IPS-20b (cell line): ENCODE results near the gene GPRIN1.

Experiments
- H3K27ac ChIP-seq: one replicate; pipeline ENCODE4 v1.5.1; 2013; ENCODE audit warnings: low read length
- H3K27me3 ChIP-seq: 2 replicates; pipeline ENCODE4 v1.6.1; 2013; ENCODE audit warnings: mild to moderate bottlenecking, low read length, inconsistent platforms; ENCODE audit not compliant: insufficient read depth
- H3K36me3 ChIP-seq: 2 replicates; pipeline ENCODE4 v1.6.1; 2013; ENCODE audit warnings: low read depth, mild to moderate bottlenecking, inconsistent platforms, low read length, moderate library complexity; ENCODE audit not compliant: insufficient read depth
- H3K4me1 ChIP-seq: 2 replicates; pipeline ENCODE4 v1.6.1; 2013; ENCODE audit warnings: mild to moderate bottlenecking, control low read depth, inconsistent platforms, low read length, moderate library complexity; ENCODE audit not compliant: insufficient read depth
- H3K4me3 ChIP-seq: 2 replicates; pipeline ENCODE4 v1.5.1; 2013; ENCODE audit warnings: mild to moderate bottlenecking, low read length, inconsistent platforms
- H3K9ac ChIP-seq: 2 replicates; pipeline ENCODE4 v1.6.1; 2013; ENCODE audit warnings: low read depth, mild to moderate bottlenecking, inconsistent platforms, low read length, moderate library complexity
- H3K9me3 ChIP-seq: 2 replicates; pipeline ENCODE4 v1.6.1; 2013; ENCODE audit warnings: mild to moderate bottlenecking, low read depth, low read length, inconsistent platforms; ENCODE audit not compliant: insufficient read depth

The GPRIN1 gene

DNA sequence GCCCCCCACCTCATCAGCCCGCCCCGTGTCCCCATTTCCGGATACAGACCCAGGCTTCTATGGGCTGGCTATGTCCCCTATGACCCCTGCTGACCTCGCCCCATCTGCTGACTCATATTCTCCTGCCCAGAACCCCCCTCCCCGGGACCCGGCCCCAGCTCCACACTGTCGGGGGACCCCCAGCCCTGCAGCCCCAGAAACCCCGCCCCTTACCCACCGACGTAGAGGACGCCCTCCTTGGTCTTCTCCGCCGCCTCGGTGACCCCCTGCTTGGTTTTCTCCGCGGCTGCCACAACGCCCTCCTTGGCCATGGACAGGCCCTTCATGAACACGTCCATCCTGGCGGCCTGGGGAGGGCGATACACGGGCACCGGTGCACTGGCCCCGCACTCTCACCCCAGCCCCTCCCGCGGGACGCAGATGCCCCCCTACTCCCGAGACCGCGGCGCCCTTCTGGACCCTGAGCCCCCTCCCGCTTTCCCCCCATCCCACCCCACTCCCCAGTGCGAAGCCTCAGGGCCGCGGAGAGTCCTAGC, 19.4 kb upstream of the GPRIN1 start:
- Histone ChIP-seq H3K4me3 (peak overlapping the region; percentile 79; the same call in 1 of the 2 replicates), H3K9ac (no peak overlapping the region), H3K4me1 (peaks cover 13% of the 10 kb centered on the region), H3K27me3 (peaks cover 92% of the 10 kb centered on the region), H3K27ac (no peak overlapping the region), H3K36me3 (no peaks in the 10 kb centered on the region), H3K9me3 (no peaks in the 10 kb centered on the region)

DNA sequence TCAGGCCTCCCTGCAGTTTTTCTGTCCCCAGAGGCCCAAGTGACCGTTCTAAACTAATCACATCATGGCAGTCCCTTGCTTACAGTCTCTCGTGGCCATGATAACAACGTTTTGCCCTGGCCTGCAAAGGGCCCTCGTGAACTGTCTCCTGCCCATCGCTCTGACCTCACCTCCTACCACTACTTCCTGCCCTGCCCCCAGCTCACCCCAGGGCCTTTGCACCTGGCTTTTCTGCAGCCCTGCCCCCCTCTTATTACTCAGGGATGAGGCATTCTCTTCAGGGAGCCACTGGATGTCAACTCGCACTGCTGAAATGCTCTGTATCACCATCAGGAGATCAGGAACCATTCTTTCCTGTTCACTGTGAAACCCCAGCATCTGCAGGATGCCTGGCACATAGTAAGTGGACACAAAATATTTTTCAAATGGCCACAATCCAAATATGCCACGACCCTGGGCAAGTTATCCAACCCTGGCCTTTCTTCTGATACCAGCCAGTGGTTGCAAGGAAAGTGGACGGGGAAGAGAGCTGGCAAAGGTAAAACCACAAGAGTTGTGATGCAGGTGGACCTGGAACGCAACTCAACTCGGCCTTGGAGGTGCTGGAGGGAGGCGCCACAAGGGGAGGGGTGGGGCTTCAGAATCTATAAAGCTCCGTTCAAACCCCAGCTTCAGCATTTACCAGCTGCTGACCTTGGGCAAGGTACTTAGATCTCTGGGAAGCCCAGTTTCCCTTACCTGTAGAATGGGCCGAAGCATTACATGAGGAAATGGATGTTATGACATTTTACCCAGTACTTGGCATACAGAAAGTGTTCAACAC, 18.7 kb upstream of the GPRIN1 start:
- peaks cover 92% of the 10 kb centered on the region for H3K27me3 ChIP-seq
- H3K27ac ChIP-seq: no peak overlapping the region
- no peak overlapping the region for H3K9ac ChIP-seq
- H3K4me1 ChIP-seq: peaks cover 11% of the 10 kb centered on the region
- no peaks in the 10 kb centered on the region for H3K36me3 ChIP-seq
- H3K4me3 ChIP-seq: peak overlapping the region; percentile 79; the same call in 1 of the 2 replicates
- H3K9me3 ChIP-seq: no peaks in the 10 kb centered on the region

DNA sequence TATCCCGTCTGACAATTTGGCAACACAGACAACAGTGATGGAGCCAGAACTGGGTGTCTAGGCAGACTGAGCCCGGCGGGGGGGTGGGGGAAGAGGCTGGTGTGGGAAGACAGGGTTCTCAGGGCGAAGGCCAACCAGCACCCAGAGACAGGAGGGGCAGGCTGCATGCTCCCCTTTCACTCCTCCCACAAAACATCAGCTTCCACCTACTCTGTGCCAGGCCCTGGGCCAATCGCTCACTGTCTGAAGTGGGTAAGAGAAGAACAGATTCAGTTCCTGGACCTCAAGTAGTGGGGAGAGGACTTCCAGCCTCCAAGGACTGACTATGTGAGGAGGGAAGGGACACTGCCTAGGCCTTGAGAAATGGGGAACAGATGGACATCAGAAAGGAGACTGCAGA, 17.6 kb upstream of the GPRIN1 start:
- no peak overlapping the region for H3K4me3 ChIP-seq
- peaks cover 10% of the 10 kb centered on the region for H3K4me1 ChIP-seq
- no peaks in the 10 kb centered on the region for H3K9me3 ChIP-seq
- peaks cover 91% of the 10 kb centered on the region for H3K27me3 ChIP-seq
- H3K9ac ChIP-seq: no peak overlapping the region
- H3K36me3 ChIP-seq: no peaks in the 10 kb centered on the region
- no peak overlapping the region for H3K27ac ChIP-seq

DNA sequence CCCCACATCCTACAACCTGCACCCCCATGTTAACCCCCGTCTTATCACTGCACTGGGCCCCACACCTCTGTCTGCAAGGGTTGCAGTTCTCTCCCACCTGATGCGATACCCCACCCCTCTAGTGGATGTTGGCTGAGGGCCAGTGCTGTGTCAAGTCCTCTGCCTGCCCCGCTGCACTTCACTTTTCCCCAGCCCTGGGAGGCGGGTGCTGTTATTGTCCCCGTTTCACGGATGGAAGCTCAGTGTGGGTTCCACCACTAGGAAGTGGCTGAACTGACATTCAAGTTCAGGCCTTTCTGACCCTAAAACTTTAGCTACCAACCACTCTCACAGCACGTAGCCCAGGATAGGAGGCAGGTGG, 16.9 kb upstream of the GPRIN1 start:
- Histone ChIP-seq H3K27me3 (peaks cover 86% of the 10 kb centered on the region), H3K9me3 (no peaks in the 10 kb centered on the region), H3K4me3 (no peak overlapping the region), H3K36me3 (no peaks in the 10 kb centered on the region), H3K9ac (no peak overlapping the region), H3K27ac (no peak overlapping the region), H3K4me1 (peaks cover 10% of the 10 kb centered on the region)

DNA sequence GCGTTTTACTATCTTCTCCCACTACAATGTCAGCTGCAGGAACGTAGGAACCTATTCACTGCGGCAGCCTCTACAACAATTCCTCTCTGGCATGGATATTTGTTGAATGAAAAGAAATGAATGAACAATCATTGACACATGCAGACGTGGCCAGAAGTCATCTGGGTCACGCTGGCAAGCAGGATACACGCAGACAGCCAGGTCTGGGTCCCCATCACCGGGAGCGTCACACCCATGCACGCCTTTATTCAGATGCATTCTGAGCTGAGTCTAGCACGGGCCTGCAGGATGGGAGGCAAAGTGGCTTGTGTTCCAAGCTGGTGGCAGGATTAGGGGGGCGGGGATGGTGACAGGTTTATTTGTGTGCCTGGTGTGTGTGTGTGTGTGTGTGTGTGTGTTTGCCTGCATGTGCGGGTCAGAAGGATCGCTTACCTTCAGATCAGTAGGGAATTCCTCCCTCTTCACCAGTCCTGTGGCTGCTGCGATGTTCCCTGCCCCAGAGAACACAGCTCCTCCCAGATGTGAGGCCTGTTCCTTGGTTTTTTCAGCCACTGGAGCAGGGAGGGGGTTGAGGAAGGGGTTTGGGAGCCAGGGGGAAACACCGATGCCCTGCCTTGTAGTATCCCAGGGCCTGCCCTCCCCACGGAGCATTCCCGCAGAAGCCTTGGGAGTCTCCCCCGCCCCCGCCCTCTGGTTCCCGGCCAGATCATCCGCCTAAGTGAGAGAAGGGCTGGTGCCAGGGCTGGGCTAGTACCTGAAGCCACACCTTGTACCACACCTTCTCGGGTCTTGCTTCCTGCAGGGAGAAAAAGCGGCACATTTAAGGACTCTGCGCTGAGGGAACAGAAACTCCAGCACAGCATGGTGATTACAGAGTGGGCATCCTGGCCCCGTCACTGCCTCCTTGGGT, 16.3 kb upstream of the GPRIN1 start:
- Histone ChIP-seq H3K27ac (no peak overlapping the region), H3K27me3 (peaks cover 86% of the 10 kb centered on the region), H3K4me3 (no peak overlapping the region), H3K36me3 (no peaks in the 10 kb centered on the region), H3K9ac (no peak overlapping the region), H3K9me3 (no peaks in the 10 kb centered on the region), H3K4me1 (peaks cover 10% of the 10 kb centered on the region)

DNA sequence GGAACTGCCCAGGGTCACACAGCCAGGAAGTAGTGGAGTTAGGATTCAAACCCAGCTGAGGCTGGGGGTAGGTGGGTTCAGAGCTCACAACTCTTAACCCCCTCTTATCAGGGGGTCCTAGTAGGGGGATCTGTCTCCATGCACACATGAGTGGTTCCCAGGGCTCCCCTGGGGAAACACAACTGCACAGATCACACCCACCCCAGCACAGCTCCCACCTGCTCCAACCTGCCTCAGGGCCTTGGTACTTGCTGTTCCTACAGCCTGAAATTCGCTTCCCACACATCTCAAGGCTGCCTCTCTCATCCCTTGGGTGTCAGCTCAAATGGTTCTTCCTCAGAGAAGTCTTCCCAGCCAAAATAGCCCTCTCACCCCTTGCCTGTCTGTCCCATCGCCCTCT, 15.6 kb upstream of the GPRIN1 start:
- no peak overlapping the region for H3K27ac ChIP-seq
- H3K9me3 ChIP-seq: no peaks in the 10 kb centered on the region
- no peak overlapping the region for H3K9ac ChIP-seq
- peaks cover 86% of the 10 kb centered on the region for H3K27me3 ChIP-seq
- no peak overlapping the region for H3K4me3 ChIP-seq
- no peaks in the 10 kb centered on the region for H3K36me3 ChIP-seq
- peaks cover 6% of the 10 kb centered on the region for H3K4me1 ChIP-seq

DNA sequence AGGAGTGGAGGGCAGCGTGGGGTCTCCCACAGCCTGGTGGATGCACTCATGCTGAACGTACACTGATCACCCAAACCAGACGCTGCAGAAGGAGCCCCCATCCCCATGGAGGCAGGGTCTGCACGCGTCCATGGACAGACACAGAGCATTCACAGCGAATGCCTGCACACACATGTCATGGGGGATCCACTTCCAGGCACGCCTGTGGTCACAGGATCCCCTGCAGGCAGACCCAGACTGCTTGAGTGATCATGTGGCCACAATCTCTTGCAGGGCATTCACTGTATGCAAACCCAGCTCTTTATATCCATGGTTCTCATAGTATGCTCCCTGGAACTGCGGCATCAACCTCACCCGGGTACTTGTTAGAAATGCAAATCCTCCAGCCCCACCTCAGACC, 15.0 kb upstream of the GPRIN1 start:
- Histone ChIP-seq H3K9me3 (no peaks in the 10 kb centered on the region), H3K27me3 (peaks cover 88% of the 10 kb centered on the region), H3K9ac (no peak overlapping the region), H3K4me1 (peaks cover 6% of the 10 kb centered on the region), H3K27ac (no peak overlapping the region), H3K36me3 (no peaks in the 10 kb centered on the region), H3K4me3 (no peak overlapping the region)

DNA sequence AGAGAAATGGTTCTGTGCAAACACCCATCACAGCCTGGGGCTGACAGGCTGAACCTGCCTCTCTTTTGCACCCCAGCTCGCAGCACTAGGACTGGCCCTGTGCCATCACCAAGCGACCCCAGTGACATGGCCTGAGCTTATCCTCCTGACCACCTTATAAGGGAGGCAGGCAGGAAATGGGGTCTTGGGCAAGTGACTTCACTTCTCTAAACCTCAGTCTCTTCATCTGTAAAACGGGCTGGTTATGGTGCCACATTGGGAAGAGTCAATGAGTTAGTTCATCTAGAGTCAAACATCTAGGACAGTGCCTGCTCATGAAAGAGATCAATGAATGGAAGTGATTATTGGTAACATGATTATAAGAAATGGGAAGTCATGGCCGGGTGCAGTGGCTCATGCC, 14.2 kb upstream of the GPRIN1 start:
- no peak overlapping the region for H3K27ac ChIP-seq
- H3K9me3 ChIP-seq: no peaks in the 10 kb centered on the region
- no peak overlapping the region for H3K4me3 ChIP-seq
- peaks cover 6% of the 10 kb centered on the region for H3K4me1 ChIP-seq
- H3K9ac ChIP-seq: no peak overlapping the region
- no peaks in the 10 kb centered on the region for H3K36me3 ChIP-seq
- peaks cover 88% of the 10 kb centered on the region for H3K27me3 ChIP-seq

DNA sequence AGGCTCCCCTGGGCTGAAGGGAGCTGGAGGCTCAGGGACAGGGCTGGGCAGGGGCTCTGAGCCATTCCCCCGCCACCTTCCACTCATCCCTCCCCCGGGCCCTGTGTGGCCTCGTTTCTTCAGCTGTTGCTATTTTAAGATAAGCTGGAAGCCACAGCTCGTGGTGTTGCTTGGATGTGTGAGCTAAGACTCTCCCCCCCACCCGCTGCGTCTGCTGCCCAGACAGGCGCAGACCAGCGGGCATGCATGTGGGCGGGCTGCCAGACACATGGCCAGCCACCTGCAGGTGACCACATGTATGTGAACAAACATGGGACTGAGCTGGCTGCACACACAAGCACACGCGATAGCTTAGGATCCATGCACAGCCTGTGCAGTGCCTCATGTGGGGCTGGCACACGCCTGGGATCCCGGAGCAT, 11.7 kb upstream of the GPRIN1 start:
- H3K4me1 ChIP-seq: no peaks in the 10 kb centered on the region; the same call in 1 of the 2 replicates
- H3K27ac ChIP-seq: no peak overlapping the region
- H3K9me3 ChIP-seq: no peaks in the 10 kb centered on the region
- no peak overlapping the region for H3K4me3 ChIP-seq
- no peaks in the 10 kb centered on the region for H3K36me3 ChIP-seq
- no peak overlapping the region for H3K9ac ChIP-seq
- peaks cover 87% of the 10 kb centered on the region for H3K27me3 ChIP-seq

DNA sequence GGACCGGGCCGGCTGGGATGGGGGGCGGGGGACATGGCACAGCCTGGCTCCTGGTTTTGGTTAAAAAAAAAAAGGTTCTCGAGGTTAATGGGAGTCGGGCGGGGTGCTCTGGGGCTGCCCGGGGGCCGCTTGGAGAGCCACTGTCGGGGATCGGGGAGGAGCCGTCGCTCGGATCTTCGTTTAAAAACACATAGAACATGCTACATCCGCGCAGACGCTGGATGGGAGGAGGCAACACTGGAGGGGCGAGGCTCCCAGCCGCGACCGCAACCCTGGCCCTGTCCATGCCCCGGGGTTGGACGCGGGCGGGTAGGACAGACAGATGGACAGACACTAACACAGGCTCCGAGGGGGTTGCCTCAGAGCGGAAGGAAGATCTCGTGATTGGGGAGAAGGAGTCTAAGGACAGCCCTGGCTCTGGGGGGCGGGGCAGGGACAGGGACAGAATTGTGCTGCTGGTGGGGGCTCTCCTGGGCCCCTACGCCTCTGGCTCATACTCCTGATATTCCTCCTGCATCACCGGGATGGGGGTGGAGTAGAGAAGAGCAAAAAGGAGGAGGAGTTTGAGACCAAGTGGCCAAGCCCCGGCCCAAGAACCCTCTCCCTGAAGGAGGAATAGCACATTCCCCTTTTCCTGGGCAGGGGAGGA, 10.5 kb upstream of the GPRIN1 start:
- Histone ChIP-seq H3K36me3 (no peaks in the 10 kb centered on the region), H3K9ac (no peak overlapping the region), H3K4me1 (no peaks in the 10 kb centered on the region; the same call in 1 of the 2 replicates), H3K9me3 (no peaks in the 10 kb centered on the region), H3K4me3 (peak overlapping the region; percentile 53; the same call in 1 of the 2 replicates), H3K27me3 (peaks cover 87% of the 10 kb centered on the region), H3K27ac (no peak overlapping the region)

DNA sequence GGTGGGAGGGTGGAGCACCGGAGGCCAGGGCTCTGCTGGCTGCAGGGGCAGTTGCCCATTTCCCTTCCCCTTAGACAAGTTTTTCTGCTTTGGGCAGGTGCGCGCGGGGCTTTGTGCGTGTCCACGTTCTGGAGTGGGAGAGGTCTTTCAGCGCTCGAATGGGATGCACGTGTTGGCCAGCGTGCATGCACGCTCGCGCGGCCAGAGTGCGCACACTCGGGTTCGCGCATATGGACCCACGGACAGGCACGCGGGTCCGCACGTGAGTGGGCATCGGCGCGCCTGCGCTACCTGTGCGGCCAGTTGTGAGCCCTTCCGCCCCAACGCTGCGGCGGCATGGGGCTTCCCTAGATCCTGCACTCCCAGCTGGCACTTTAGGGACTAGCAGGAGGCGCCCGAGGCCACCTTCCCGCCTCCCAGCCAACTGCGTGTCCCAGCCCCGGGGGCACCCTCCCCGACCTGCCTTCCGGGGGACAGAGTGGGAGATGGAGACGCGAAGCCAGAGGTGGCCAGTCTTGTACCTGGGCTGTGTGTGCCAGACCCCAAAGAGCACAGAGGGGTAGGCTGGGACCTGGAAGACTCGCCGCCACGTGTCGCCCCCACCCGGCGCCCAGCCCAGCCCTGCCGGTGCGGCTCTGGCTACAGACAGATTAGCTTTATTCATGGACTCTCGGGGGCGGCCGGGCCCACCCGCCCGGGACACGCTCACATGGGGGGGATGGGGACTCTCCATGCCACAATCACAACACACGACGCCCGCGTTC, 9.8 kb upstream of the GPRIN1 start:
- Histone ChIP-seq H3K9me3 (no peaks in the 10 kb centered on the region), H3K4me1 (no peaks in the 10 kb centered on the region; the same call in 1 of the 2 replicates), H3K9ac (no peak overlapping the region), H3K4me3 (peak overlapping the region; percentile 53; the same call in 1 of the 2 replicates), H3K36me3 (no peaks in the 10 kb centered on the region), H3K27ac (no peak overlapping the region), H3K27me3 (peaks cover 84% of the 10 kb centered on the region)
